Measurements from ENCODE around the gene G3BP1. TPM values are rescaled to one million over a fixed set of nuclear protein-coding genes. Genes with fewer than 3 reads are reported as not detected.
A peak's percentile ranks its signal among the peaks of the same experiment; 100 is the strongest.
"Not testable (repeated sequence)": the region's sequence is repeated elsewhere in the genome, so short reads cannot be mapped to it uniquely, and the experiment has no call there.

G3BP1 gene
- 213 TPM for total RNA-seq (ENCODE audit: unreplicated experiment)
- long read RNA-seq, full-length matches to known transcripts: 132 of 155 reads
- long read RNA-seq, partial matches to known transcripts: 11 of 155 reads
- long read RNA-seq, other reads (novel, unspliced or antisense): 12 of 155 reads

GRCh38 chr5:151771259-151772028 lies at the start of gene G3BP1:
G3BP1 (plus strand) TSS chr5:151771954; CDS start chr5:151786621, 14,667 bp downstream.
- peak; percentile 36 for TF ChIP-seq CTCF (IDR thresholded peaks at IDR 0.05; ENCODE audit: unreplicated experiment)
- DNase-seq (ENCODE audit: low spot score): peak; percentile 99
- peaks cover 7% of the 10 kb centered on the region for H3K36me3 Mint-ChIP-seq (ENCODE audit: low read depth, unreplicated experiment)
- peak within 1 kb of the TSS; percentile 93 for H3K4me3 Mint-ChIP-seq (ENCODE audit: unreplicated experiment)
- H3K9me3 Mint-ChIP-seq (ENCODE audit: unreplicated experiment): no peaks in the 10 kb centered on the region
- H3K4me1 Mint-ChIP-seq (ENCODE audit: unreplicated experiment): peaks cover 24% of the 10 kb centered on the region
- H3K27me3 Mint-ChIP-seq (ENCODE audit: unreplicated experiment): peaks cover 9% of the 10 kb centered on the region
- H3K27ac Mint-ChIP-seq (ENCODE audit: unreplicated experiment): peak within 1 kb of the TSS; percentile 82

GRCh38 chr5:151722546-151722945 lies 49.2 kb upstream of the G3BP1 start:
- Mint-ChIP-seq H3K27ac (ENCODE audit: unreplicated experiment) (no peak overlapping the region), H3K4me1 (ENCODE audit: unreplicated experiment) (no peaks in the 10 kb centered on the region), H3K9me3 (ENCODE audit: unreplicated experiment) (no peaks in the 10 kb centered on the region), H3K27me3 (ENCODE audit: unreplicated experiment) (no peaks in the 10 kb centered on the region), H3K4me3 (ENCODE audit: unreplicated experiment) (no peak overlapping the region), H3K36me3 (ENCODE audit: low read depth, unreplicated experiment) (no peaks in the 10 kb centered on the region)
- no peak for DNase-seq (ENCODE audit: low spot score)
- TF ChIP-seq CTCF (IDR thresholded peaks at IDR 0.05; ENCODE audit: unreplicated experiment): no peak

- no peak for TF ChIP-seq CTCF (IDR thresholded peaks at IDR 0.05; ENCODE audit: unreplicated experiment)
Measured at GRCh38 chr5:151724360-151724759, 47.4 kb upstream of the G3BP1 start.

GRCh38 chr5:151729597-151729996 lies 42.2 kb upstream of the G3BP1 start:
- DNase-seq (ENCODE audit: low spot score); H3K9me3 Mint-ChIP-seq (ENCODE audit: unreplicated experiment); H3K36me3 Mint-ChIP-seq (ENCODE audit: low read depth, unreplicated experiment); H3K27me3 Mint-ChIP-seq (ENCODE audit: unreplicated experiment); H3K4me3 Mint-ChIP-seq (ENCODE audit: unreplicated experiment); H3K27ac Mint-ChIP-seq (ENCODE audit: unreplicated experiment); H3K4me1 Mint-ChIP-seq (ENCODE audit: unreplicated experiment): not testable (repeated sequence)

More at GRCh38 chr5:151724360-151724759, 47.4 kb upstream of the G3BP1 start:
- Mint-ChIP-seq H3K27ac (ENCODE audit: unreplicated experiment) (no peak overlapping the region), H3K9me3 (ENCODE audit: unreplicated experiment) (peaks cover under 1% of the 10 kb centered on the region), H3K36me3 (ENCODE audit: low read depth, unreplicated experiment) (no peaks in the 10 kb centered on the region), H3K4me1 (ENCODE audit: unreplicated experiment) (no peaks in the 10 kb centered on the region), H3K4me3 (ENCODE audit: unreplicated experiment) (no peak overlapping the region), H3K27me3 (ENCODE audit: unreplicated experiment) (peaks cover under 1% of the 10 kb centered on the region)
- DNase-seq (ENCODE audit: low spot score): no peak

- H3K27ac Mint-ChIP-seq (ENCODE audit: unreplicated experiment): no peak overlapping the region
- no peak for DNase-seq (ENCODE audit: low spot score)
- peaks cover 2% of the 10 kb centered on the region for H3K27me3 Mint-ChIP-seq (ENCODE audit: unreplicated experiment)
- no peak overlapping the region for H3K4me3 Mint-ChIP-seq (ENCODE audit: unreplicated experiment)
- no peaks in the 10 kb centered on the region for H3K4me1 Mint-ChIP-seq (ENCODE audit: unreplicated experiment)
- peaks cover 4% of the 10 kb centered on the region for H3K36me3 Mint-ChIP-seq (ENCODE audit: low read depth, unreplicated experiment)
- no peak for TF ChIP-seq CTCF (IDR thresholded peaks at IDR 0.05; ENCODE audit: unreplicated experiment)
- H3K9me3 Mint-ChIP-seq (ENCODE audit: unreplicated experiment): peaks cover 7% of the 10 kb centered on the region
Measured at GRCh38 chr5:151730381-151730780, 41.4 kb upstream of the G3BP1 start.
